ENCODE results near the gene PTCH1. TPM values are rescaled to one million over a fixed set of nuclear protein-coding genes. Genes with fewer than 3 reads are reported as not detected.

The PTCH1 gene
- total RNA-seq, 1 donor from 2014 or later = 2.4 TPM

GRCh38 chr9:95512709-95513095 is 4.1 kb downstream of the PTCH1 start:
- no peak for DNase-seq (ENCODE audit: low read depth, low spot score)

- no peak for DNase-seq (ENCODE audit: low read depth, low spot score)
Observed at GRCh38 chr9:95511952-95512708, 4.6 kb downstream of the PTCH1 start.

DNA sequence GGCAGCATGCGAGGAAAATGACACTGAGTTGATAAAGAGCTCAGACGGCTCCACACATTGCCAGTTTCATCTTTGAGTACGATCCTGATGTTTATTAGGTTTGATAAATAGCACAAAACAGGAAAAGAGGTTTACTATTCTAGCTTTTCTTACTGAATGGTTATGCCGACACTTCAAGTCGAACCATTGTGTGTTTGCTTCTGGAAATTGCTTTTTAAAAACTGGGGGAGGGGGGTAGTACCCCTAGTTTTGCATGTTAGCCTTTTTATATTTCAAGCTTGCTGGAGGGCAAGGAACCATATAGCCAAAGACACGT is 5.2 kb downstream of the PTCH1 start:
- no peak for DNase-seq (ENCODE audit: low read depth, low spot score)

DNA sequence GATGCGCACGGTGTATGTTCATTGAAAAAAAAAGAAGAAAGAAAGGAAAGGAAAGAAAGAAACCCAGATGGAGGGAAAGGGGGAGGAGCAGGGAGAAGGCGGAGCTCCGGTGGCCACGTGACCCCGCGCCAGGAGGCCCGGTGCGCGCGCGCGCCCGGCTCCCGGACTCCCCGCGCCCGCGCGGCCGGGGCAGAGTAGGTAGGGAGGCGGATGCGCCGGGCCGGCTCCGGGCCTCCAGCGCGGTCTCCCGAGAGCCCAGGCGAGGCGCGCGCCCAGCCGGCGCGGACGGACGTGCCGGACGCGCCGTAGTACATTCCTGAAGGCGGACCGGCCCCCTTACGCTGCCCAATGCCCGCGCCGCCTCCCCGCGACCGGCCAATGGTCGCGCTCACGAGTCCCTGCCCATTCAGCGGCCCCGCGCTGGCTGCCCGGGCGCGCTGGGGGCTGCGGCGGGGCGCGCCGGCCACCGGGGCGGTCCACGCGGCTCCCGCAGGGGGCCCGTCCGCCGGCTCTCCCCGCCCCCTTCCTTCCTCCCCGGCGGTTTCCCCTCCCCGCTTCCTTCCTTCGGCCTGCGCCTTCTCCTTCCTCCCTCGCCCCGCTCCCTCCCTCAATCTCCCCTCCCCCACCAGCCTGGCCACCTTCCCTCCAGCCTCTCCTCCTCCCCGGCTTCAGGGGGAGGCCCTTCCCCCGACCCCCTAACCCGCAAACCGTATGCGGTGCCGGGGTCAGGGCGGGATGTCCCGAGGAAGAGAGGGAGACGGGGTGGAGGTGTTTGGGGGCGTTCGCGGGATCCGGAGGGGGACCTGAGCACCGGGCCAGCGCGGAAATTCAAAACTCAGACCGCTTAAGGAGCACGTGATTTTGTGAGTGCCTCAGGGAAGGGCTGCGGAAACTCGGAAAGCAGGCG is 5.8 kb downstream of the PTCH1 start:
- DNase-seq (ENCODE audit: low read depth, low spot score) = peak; percentile 69

DNA sequence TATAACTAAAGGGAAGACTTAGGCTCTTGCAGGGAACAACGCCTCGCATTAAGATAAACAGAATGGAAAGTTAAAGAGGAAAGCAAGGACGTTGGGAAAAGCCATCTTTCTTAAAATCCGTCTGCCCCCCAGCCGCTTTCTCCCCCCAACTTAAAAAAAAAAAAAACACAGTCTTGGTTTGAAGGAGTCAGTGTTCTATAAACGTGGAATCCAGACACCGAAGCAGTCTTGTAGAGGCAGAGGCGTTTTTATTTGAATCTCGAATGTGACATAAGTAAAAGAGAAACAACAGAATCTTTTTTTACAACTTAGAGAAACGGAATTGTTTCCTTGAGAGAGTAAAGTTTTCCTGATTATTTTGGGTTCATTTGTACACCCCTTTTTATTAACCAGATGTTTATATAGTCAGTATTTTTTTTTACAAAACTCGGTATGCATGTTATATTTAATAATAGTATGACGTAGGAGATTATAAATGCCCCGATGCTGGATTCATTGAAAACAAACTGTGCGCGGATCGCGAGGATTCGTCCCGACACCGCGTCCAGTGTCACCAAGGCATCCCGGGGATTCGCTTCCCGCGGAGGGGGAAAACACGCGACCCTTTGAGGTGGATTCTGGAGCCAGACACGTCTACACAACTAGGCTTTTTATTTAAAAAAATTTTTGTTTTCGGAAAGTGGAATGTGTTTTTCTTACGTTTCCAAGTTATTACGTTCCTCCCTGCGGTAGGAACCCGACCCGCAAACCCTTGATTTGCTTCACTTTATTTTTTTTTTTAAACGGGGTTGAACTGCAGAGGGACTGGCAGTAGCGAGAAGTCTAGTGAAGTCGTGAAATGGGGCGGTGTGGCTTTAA is 6.7 kb downstream of the PTCH1 start:
- no peak for DNase-seq (ENCODE audit: low read depth, low spot score)

DNA sequence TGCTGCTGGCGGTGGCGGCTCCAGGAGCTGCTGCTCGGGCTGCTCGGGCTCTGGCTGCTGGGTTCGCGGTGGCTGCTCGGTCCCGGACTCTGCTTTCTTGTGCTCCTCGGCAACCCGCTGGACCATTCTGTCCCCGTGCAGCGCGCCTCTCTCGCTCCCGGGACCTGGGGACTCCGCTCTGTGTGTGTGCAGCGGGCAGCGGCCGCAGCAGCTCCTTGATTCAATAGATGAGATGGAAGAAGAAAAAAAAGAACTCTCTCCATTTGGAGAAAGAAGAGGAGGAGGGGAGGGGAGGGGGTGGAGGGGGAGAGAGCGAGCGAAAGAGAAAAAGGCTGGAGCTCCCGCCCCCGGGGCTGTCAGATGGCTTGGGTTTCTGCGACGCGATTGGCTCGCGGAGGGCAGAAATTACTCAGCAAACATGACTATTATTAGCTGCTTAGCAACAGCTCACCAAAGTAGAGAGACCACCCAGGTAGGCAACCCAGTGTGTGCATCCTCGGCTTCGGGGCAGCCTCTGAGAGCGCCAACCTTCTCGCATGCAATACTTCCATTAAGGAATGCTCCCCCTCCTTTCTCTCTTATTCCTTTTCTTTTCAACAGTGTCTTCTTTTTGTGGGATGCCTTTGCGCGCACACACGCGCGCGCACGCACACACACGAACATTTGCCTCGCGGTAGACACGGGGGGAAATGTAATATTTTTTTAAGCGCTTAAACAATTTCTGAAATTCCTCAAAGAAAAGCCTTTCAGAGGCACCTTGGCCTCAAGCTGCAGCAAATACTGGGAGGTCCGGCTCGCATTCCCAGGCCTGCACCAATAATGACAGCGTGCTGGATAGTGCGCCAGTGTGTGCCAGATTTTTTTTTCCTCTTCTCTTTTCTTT is 7.6 kb downstream of the PTCH1 start:
- DNase-seq (ENCODE audit: low read depth, low spot score) = peak; percentile 67

DNA sequence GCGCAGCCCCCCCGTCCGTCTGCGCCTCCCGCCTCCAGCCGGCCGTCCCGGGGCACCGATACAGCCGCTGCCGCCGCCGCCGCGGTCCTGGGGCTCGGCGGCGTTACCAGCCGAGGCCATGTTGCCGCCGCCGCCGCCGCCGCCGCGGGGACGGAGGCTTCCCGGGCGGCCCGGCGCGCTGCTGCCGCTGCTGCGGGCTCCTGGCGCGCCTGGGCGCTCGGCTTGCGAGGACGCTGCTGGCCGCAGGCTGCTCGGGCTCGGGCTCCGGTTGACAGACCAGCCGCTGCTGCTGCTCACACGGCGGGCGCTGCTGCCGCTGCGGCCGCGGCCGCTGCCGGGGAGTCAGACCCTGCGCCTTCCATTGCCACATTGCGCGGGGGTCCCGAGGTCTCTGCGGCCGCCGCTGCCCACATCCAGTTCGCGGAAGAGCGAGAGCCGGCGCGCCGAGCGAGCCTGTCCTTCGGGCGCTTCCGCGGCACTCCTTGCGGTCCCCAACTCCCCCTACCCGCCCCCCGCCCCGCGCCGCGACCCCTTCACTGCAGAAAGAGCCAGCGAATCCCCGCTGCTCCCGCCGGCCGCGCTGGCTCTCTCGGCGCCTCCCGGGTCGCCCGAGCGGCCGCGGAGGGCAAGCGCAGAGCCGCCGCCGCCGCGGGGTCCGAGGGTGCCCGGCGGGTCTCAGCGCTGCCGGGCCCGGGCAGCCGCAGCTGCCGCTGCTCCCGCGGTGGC is 8.4 kb downstream of the PTCH1 start:
- no peak for DNase-seq (ENCODE audit: low read depth, low spot score)

DNA sequence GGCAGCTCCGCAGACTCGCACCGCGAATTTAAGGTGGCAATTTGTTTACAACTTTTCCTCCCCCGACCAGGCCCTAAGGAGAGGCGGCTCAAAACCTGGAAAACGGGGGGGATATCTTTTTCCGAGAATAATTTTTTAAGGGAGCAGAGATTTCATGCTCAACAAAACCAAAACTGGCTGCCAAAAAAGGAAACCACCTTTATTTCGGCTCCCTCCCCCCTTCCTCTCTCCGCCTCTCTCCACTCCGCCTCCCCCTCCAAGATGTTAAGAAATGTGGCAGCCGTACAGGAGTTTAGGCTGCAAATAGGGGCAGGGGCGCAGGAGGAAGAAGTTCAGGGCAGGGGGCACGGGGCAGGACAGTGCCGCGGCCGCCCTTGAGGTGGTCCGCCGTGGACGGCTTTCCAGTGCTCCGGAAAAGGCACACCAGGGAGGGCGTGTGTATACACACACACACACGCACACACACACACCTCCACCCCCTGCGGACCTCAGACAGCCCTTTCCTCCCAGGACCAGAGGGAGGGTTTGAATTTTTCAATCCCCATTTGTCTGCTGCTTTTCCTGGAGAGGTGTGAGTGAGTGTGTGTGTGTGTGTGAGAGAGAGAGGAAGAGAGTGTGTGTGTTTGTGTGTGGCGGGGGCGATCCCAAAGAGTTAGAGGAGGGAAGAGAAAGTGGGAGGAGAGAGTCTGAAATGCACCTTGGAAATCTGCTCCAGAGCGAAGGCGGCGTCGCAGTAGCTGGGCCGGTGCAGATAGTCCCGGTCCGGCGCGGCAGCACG is 9.1 kb downstream of the PTCH1 start:
- no peak for DNase-seq (ENCODE audit: low read depth, low spot score)

DNA sequence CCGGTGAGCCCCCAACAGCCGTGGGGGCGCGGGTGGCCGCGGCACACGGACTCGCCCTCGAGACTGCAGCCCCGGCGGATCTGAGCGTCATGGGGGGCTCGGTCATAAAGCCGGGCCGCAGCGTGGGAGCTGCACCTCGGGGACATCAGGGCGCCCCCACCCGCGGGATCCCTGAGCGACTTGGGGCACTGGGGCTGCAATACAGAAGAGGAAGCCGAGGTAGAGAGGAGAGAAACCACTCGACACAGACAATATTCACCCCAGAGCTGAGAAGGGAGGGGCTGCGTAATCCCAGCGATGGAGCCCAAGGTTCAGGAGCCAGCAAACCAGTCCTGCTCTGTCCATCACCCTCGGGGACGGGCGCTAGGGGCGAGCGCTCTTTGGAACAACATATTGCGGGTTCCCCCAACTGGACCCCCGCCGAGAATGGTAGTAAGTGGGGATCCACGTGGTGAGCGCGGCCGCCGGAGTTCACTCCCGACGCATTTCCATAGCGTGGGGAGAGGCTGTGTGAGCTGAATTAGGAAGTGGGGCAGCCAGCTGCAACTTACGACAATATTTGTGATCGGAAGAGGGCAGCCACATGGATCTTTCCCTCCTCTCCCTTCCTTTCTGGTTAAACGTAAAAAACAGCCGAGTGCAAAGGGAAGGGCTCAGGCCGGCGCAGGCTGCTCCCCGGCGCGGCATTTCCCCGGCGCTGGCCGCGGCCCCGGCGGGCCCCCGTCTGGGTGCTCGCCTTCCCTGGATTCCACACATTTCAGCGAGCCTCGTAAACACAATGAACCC is 9.9 kb downstream of the PTCH1 start:
- DNase-seq (ENCODE audit: low read depth, low spot score) = no peak

DNA sequence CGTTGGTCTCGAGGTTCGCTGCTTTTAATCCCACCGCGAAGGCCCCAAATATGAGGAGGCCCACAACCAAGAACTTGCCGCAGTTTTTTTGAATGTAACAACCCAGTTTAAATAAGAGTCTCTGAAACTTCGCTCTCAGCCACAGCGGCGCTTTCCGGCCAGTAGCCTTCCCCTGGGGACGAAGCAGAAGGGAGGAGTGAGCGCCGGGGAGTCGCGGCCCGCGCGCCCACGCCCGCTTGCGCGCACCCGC is 10.4 kb downstream of the PTCH1 start:
- no peak for DNase-seq (ENCODE audit: low read depth, low spot score)

DNA sequence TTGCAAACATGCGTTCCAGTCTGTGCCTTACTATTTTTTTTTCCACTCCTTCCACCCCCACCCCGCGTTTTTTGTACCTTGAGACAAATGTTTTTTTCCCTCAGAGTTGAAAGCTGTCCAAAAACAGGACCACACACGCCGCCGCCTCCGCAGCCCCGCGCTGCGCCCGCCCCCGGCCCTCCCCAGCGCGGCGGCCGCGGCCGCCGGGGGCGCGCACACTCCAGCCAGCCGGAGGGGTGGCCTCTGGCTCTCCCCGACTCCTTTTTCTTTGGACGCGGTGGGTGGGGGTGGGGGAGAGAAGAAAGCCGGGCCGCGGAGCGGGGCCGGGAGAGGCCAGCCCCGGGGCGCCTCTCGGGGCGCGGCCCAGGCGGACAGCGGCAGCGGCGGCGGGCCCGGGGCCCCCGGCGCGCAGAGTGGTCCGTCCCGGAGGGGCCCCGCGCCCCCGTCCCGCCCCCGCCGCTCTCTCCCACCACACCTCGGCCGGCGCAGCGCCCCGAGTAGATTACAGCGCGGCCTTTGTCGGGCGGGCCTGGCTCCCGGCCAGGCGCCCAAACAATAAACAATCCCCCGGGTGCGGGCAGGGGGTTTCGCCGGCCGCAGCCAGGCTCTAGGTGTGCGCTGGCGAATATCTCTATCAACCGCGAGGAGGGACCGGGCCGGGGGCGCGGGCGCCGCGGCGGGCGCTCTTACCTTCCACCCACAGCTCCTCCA is 10.9 kb downstream of the PTCH1 start:
- no peak for DNase-seq (ENCODE audit: low read depth, low spot score)

DNA sequence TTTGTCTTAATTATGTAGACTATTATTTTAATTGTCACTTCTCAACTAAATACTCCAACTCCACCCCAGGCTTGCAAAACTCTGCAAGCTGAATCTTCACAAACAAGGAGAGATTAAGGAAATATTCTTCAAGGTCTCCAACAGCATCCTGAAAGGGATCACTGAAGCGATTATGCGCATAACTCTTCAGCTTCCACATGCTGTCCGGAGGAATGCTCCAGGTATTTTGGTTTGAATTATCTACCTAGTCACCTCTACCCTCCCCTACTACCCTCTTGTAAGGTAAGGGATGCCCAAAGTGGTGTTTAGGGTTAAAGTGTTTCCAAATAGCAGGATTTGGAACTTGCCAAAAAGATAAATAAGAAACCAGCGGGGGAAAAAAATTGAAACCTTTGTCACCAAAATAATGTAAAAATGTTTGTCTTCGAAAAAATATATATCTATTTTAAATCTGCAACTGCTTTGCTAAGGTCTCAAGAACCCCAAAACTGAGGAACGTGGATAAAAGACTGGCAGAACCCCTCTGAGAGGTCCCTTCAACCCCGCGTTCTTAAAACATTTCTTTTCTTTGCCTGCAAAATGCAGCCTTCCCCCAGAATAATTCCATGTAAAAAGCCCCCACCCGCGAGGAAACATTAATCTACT is 11.6 kb downstream of the PTCH1 start:
- DNase-seq (ENCODE audit: low read depth, low spot score) = no peak

DNA sequence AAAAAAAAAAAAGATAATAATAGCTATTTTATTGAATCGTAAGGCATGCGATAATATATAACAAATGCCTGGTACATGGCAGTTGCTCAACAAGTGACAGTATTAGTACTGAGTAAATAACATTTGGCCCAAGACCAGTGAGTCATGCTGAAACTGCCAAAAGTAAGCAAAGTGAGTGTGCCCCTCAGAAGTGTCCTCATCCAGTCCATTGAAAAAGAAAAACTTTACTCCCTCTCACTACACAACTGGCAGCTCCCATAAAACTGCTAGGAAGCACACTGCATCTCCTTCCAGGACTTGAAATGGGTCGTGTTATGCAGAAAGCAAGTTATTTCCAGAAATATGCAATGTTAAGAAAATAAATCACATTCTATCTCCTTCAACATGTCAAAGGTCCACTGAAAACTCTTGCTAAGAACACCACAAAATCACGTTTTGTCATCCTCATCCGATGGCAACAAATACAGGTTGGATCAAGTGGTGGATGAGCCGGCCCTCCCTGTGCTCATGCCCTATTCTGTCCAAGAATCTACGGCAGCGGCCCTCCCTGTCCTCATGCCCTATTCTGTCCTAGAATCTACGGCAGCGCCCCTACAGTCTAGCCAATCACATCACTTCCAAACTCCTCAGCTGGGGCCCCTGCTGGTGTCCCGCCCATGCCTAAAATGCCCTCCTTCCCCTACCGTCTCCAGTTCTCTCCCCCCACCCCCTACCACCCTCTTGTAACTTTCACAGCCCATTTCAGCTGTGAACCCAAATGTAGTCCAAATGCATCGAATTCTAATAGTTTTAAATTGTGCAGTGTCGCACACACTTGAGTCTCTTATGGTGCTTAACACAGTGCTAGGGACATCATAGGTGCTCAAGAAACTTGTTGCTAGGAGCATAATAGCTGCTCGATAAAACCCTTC is 12.5 kb downstream of the PTCH1 start:
- no peak for DNase-seq (ENCODE audit: low read depth, low spot score)

- no peak for DNase-seq (ENCODE audit: low read depth, low spot score)
Observed at GRCh38 chr9:95503369-95503768, 13.4 kb downstream of the PTCH1 start.

- DNase-seq (ENCODE audit: low read depth, low spot score) = no peak
Observed at GRCh38 chr9:95502248-95502647, 14.5 kb downstream of the PTCH1 start.

- no peak for DNase-seq (ENCODE audit: low read depth, low spot score)
Observed at GRCh38 chr9:95499847-95500246, 16.9 kb downstream of the PTCH1 start.
